HG03439 (cell line): ENCODE results near the gene DNAJC6.
"Not testable (repeated sequence)": the region's sequence is repeated elsewhere in the genome, so short reads cannot be mapped to it uniquely, and the experiment has no call there.

Source experiments
- ATAC-seq: cut with Tn5 transposase; IDR thresholded peaks from one replicate; pipeline ENCODE4 v1.9.1; 2021; ENCODE audit warnings: mild to moderate bottlenecking, moderate library complexity; ENCODE audit not compliant: unreplicated experiment

DNAJC6 gene

DNA sequence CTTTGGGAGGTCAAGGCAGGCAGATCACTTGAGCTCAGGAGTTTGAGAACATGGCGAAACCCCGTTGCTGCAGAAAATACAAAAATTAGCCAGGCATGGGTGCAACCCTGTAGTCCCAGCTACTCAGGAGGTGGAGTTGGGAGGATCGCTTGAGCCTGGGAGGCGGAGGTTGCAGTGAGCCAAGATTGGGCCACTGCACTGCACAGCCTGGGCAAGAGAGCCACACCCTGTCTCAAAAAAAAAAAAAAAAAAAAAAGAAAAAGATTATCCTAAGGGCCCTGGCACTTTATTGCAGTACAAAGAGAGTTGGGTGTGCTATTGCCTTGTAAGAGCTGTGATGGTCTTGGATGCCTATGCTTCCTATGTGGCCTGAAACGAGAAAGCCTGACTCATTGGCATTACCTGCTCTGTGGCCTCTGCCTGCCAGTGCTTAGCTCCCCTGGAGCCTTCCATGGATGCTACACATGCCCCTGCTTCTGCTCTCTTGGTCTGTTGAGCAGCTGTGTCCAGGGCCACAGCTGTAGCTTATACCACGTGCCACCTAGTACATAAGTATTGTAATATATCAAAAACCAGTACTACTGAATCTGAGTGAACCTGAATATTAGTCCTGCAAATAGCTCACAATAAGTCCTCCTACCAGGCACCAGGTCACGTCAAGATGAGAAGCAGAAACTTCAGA, 45.8 kb downstream of the DNAJC6 start:
- ATAC-seq = no peak

DNA sequence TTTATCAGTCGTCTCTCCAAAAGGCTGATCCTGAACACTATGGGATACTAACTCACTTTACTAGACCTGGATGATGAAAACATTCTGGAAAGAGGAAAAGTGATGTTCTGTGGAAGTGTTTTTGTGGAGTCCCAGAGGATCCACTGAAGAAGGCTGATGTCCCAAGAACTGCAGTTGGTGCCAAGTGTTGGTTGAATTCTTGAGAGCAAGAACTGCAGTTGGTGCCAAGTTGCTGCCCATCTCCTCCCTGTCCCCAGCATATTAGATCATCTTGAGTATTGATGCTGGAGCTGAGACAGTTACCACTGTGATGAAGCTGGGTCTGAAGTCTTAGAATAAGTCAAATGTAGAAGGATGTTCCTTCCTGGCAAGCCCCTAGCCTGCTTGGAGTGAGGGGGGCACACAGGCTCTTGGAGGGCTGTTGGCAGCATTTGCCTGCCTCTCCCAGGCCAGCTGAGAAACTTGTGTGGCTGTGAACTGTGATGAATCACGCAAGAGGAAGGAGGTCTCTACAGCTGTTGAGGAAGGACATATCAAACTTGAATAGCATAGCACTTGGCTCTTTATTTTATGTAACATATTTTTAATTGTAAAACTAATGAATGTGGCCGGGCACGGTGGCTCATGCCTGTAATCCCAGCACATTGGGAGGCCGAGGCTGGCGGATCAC, 48.1 kb downstream of the DNAJC6 start:
- no peak for ATAC-seq

DNA sequence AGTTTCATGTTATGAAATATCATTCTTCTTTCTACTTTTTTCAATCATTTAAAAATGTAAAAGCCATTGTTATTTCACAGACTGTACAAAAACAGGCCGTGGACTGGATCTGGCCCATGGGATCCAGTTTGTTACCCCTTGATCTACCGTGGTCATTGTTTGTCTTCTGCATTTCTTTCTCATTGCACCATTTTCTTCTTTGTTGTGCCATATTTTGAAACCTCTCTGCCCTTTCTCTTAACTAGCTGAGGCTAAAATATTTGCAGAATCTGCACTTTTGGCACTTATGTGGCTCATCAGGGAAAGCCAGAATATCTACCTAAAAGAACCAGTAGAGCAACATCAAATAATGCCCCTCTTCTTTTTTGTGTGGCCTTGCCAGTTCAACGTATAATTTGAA, 50.5 kb downstream of the DNAJC6 start:
- ATAC-seq = no peak

DNA sequence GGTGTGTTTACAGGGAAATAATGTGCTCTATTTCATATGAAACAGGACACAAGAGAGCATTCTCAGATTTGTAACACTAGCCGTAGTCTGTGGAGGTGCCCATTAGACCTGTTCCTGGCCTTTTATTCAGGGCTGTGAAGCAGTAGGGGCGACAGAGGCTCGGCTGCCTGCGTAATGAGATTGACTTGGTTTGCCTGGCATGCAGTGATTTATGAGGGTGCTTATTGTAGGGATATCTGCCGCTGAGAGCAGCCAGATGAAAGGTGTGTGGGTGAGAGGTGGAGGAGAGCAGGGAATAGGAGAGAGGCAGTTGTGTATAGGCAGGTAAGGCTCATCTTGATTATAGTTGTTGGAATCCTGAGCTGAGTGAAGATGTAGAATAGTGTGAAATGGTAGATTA, 51.3 kb downstream of the DNAJC6 start:
- ATAC-seq = no peak

DNA sequence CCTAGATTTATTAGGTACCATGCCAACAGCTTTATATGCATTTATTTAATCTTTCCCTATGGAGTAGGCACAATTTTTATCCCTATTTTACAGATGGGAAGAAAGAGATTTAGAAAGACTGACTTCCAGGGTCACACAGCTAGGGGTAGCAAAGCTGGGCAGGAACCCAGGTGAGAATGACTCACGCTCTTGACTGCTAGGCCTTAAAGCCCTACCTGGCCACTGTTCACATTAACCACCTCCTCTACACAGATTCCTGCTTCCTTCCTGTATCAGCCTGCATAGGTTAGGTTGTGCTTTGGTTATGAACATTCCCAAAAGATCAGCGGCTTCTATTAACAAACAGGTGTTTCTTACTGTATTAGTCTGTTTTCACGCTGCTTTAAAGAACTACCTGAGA, 53.2 kb downstream of the DNAJC6 start:
- no peak for ATAC-seq

DNA sequence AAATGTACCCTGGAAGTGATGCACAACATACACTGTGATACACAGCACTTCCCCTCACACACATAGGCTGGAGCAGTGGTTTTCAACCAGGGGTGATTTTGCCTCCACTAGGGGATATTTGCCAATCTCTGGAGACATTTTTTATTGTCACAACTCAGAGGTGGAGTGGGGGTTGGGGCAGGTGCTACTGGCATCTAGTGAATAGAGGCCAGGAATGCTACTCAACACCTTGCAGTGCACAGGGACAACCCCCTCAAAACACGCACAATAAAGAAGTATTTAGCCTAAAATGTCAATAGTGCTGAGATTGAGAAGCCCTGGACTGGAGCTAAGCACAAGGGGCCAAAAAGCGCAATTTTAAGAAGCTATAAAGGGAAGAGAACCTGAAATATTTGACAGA, 54.1 kb downstream of the DNAJC6 start:
- no peak for ATAC-seq

DNA sequence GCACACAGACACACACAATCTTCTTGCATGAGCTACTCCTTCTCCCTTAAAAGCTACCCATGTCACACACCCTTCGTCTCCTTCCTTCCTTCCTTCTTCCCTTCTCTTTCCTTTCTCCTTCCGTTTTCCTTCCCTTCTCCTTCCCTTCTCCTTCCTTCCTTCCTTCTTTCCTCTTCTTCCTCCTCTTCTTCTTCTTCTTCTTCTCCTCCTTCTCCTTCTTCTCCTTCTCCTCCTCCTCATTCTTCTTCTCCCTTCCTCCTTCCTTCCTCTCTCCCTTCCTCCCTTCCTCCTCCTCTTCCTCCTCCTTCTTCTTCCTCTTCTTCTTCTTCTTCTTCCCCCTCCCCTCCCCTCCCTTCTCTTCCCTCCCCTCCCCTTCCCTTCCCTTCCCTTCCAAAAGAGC, 59.1 kb downstream of the DNAJC6 start:
- no peak for ATAC-seq

DNA sequence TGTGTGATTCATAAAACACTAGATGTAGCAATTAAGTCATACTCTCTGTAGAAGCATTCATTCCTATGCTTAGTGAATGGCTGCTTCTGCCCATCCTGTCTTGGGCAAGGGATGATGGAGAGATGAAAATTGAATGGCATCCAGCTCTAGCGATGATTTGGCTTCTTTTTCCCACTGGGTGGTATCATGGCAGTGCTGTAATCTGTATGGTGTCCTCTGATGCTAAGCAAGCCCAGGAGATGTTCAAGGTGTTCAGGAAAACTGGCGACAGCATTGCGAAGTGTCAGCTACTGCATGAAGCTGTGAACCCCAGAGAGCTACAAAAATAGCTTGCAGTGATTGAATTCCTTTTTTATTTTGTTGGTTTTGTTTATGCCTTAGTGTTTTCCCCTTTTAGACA, 62.2 kb downstream of the DNAJC6 start:
- no peak for ATAC-seq

DNA sequence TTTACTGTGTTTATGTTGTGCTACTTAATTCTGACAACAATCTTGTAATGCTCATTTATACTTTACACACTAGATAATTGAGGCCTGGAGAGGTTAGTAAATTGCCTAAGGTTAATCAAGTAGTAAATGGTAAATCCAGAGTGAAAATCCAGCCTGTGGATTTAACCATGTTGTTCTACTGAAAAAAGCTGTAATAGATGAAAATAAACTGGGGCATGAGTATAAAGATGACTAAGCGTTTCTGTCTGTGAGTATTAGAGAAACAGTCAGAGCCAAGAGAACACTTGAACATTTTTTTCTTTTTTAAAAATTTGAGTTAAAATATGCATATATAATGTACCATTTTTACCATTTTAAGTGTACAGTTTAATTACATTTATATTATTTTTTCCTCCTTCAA, 63.2 kb downstream of the DNAJC6 start:
- ATAC-seq = no peak

DNA sequence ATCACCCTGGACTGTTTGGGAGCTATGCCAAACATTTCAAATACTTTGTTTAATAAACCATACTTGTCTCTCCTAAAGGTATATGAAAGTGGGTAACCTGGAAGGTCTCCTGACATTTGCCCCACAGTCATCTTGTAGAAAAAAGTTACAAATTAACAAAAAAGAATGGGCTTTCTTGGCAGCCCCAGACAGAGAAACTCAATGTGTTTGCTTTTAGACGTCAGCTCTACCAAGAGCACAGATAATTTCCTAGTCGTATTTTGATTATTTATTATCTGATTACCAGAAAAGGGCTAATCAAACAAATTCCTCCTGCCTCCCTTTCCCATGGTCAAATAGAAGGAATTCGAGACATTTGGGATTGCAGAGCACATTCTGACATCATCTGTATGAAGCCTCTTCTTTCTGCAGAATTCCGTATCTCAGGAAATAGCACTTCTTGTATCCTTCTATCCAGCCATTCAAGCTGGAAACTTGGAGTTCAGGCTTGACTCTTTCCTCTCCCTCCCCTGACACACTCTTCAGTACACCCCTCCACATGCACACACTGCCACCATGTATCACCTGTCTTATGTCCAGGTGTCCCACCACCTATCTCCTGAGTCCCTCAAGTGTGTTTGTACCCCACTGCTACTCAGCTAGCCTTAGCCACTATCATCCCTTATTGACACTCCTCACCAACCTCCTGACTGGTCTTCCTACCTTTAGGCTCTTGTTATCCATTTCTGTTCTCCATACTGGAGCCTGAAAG, 68.3 kb downstream of the DNAJC6 start:
- no peak for ATAC-seq

DNA sequence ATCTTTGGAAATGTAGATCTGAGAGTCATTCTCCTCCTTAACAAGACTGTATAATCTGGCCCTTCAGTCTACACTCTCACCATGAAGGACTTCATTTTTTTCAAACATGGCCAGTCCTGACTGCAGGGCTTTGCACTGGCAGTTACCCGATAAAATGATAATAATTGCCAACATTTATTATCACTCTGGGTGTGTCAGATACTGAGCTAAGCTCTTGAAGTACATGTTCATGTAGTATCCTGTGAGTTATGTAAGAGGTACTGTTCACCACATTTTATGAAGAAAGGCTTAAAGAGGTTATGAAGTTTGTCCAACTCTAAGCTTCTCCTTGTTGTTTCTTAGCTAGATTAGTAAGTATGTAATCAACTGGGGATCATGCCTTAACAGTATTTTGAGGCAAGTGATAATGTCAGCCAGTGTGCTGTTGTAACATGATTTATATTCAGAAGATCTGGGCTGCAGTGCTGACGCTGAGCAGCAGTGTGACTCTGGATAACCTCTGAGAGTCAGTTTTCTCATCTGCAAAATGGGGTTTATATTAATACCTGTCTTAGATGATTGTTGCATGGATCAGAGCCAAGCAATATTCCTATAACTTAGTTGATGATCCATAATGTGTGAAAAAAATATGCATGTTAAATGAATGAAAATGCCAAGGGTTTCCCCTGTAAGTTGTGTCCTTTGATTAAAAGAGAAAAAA, 69.1 kb downstream of the DNAJC6 start:
- ATAC-seq = no peak

DNA sequence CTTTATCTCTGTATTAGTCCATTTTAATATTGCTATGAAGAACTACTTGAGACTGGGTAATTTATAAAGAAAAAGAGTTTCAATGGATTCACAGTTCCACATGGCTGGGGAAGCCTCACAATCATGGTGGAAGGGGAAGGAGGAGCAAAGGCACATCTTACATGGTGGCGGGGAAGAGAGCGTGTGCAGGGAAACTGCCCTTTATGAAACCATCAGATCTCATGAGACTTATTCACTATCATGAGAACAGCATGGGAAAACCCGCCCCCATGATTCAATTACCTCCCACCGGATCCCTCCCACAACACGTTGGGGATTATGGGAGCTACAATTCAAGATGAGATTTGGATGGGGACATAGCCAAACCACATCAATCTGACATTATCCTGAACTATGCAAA, 75.1 kb downstream of the DNAJC6 start:
- ATAC-seq = not testable (repeated sequence)

DNA sequence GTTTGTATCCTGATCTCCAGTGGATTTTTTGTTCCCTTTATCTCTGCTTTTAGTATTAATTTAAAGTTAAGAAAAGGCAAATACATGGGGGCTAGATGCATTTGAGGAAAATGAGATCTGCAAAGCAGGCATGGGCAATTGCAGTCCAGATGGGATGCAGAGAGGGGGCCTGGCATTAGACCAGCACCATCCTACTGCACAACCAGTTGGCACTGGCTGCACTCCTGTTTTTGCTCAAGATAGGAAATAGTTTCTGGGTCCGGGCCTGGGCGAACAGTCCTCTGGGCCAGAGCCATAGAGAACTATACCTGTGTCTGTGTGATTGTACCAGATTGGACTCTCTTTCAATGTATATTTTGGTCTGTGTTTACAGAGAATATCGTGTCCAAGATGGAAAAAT, 77.1 kb downstream of the DNAJC6 start:
- no peak for ATAC-seq

DNA sequence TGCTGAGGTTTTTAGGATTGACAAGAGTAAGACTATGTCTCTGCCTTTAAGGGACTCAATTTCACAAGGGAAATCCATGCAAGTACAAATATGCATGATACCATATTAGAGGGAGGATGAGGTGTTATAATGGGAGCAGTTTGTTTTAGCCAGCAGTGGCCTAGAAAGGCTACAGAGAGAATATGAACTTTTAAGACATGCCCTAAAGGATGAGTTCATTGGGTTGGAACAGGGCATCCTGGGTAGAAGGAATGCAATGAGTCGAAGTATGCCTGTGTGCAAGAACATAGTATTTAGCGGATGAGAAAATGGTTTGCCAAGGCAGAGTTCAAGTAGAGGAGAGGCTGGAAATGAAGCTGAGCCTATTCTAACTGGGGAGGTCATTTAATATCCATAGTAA, 78.5 kb downstream of the DNAJC6 start:
- no peak for ATAC-seq

DNA sequence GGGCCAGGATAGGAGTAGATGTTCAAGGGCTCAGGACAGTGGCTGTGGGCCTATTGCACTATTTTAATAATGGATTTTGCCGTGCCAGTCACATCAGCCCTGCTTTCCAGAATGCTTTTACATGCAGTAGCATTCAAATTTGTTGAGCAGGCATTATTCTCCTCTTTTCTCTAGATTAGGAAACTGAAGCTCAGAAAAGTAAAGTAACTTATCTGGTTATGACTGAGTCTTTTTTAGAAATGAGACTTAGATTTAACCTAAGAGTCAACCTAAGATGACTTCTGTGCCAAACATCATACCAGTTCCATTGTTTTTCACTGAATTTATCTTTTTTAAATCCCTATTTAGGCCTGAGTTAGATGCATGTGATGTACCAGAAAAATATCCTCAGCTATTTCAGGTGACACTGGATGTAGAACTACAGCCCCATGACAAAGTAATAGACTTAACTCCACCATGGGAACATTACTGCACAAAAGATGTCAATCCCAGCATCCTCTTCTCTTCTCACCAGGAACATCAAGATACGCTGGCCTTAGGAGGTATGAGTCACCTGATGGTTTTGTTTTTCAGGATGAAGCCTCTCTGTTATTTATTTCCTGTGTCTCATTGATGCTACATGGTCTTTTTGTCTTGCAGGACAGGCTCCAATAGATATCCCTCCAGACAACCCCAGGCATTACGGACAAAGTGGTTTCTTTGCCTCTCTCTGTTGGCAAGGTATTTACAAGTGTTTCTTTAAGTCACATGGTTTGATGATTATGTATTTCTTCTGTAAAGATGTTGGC, 79.8 kb downstream of the DNAJC6 start:
- no peak for ATAC-seq

DNA sequence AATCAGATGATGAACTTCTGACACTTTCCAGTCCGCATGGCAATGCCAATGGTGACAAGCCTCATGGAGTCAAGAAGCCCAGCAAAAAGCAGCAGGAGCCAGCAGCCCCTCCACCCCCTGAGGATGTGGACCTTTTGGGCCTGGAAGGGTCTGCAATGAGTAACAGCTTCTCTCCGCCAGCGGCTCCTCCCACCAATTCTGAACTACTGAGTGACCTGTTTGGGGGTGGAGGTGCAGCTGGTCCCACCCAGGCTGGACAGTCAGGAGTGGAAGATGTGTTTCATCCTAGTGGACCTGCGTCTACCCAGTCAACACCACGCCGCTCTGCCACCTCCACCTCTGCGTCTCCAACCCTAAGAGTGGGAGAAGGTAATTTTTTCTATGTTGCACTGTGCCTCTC, 83.2 kb downstream of the DNAJC6 start:
- no peak for ATAC-seq

DNA sequence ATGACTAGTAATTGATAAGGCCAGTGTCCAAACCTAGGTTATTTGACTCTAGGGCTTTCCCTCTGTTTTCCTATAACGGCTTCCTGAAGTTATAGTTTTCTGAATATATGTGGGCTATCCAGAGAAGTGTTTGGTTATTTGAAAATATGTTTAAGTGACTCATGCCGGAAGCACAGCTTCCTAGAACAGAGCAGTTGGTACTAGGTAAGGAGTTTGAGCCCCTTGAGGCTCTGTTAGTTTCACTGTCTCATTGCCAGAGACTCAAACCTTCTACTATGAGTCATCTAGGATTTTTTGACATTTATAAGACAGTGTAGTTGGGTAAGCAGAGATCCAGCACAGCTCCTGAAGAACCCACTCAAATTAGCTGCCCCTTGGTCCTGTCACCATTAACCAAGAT, 84.0 kb downstream of the DNAJC6 start:
- peak; percentile 99 for ATAC-seq

DNA sequence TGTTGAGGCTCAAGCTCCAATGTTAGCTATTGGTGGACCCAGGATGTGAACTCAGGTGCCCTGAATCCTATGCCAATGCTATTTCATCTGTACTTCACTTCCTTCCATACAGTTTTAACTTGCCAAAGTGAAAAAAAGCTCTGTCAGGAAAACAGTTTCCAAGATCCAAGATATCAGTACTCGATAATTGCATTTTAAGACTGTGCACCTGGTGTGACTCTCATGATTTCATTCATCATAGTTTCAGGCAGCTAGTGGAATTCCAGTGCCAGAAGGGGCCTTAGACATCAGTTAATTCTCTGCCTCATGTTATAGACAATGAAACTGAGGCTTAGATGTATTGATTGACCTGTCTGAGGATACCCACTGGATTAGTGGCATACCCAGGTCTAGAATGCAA, 84.6 kb downstream of the DNAJC6 start:
- ATAC-seq = no peak

DNA sequence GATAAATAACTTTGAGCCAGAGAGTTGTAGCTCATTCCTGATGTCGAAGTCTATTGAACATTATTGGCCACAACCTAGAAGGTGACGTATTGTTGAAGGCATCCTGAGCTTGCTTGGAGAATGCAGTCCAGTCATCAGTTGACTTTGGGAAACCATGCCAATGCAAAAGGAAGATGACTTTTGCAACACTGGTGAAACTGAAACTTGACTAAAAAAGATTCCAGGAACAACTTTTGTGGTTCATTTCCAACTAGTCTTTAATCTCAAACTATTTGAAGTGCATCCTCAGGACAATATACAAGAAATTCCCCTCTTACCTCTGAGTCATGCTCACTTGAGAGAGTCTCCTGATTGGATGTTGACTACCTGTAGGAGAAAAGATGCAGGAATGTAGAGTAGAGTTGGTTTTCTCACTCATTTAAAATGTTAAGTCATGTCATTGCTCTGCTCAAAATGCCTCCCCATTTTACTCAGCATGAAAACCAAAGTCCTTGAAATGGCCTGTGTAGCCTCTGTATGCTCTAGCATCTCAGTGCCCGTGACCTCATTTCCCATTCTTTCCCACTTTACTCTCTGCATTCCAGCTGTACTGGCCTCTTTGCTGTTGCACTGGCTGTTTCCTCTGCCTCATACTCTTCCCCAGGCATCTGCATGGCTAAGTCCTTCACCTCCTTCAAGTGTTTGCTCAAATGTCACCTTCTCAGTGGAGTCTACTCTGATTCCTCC, 86.7 kb downstream of the DNAJC6 start:
- no peak for ATAC-seq

DNA sequence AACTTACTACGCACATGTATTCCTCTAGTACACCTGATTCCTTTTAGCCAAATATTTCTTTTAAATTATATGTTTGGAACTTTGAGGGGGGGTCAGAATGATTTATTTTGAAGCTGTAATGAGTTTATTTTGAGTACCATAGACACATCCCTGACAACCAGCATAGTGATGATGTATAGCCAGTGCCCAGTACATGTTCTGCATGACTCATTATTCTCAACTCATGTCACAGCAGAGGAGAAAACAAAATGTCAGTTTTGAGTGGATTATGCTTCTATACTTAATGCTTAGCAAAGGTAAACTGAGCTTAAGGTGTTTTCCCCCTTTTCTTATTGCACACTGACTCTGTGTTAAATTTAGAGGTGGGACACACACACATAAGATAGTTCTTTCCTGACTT, 88.7 kb downstream of the DNAJC6 start:
- no peak for ATAC-seq
